ENCODE measurements around the gene N4BP3. TPM values are rescaled to one million over a fixed set of nuclear protein-coding genes. Genes with fewer than 3 reads are reported as not detected.
A peak's percentile ranks its signal among the peaks of the same experiment; 100 is the strongest.
"Not testable (repeated sequence)": the region's sequence is repeated elsewhere in the genome, so short reads cannot be mapped to it uniquely, and the experiment has no call there.

N4BP3 gene
- total and polyA plus RNA-seq, 2 of the 4 experiments (the other 2 are of a cell fraction), result 0.14 to 0.18 TPM

DNA sequence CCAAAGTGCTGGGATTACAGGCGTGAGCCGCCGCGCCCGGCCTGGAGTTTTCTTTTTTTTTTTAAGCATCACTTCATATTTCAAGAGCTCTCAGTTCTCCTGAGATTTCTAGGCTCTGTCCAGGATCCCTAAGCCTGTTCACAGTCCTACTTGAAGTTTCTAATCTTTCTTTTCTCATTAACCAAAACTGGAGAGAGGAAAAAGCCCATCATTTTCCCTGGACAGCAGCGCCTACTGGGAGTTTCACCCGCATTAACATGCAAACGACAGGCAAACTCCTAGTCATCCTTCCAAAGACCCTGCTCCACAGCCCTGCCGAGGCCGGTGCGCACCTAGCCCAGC is 16.9 kb downstream of the N4BP3 start:
- BruUV-seq (replicated peaks); H3K4me1 ChIP-seq (ENCODE audit: control insufficient read depth, insufficient read depth, low read length); H2AK5ac ChIP-seq (ENCODE audit: low read depth, low read length); H3K36me3 ChIP-seq (ENCODE audit: control insufficient read depth, insufficient read depth, low read length); H3K9me1 ChIP-seq (ENCODE audit: insufficient read depth, low read length); H3K23ac ChIP-seq (ENCODE audit: low read depth, low read length); H2BK20ac ChIP-seq (ENCODE audit: low read depth, low read length); H3K9me3 ChIP-seq (ENCODE audit: control insufficient read depth, insufficient read depth, low read length); dilution Hi-C loops (cut with HindIII; ENCODE audit: low sequenced_read_pairs, unreplicated experiment); H2BK120ac ChIP-seq (ENCODE audit: low read depth, low read length); H4K20me1 ChIP-seq (ENCODE audit: insufficient read depth, low read length); H3K27me3 ChIP-seq (ENCODE audit: control insufficient read depth, insufficient read depth, low read length); in situ Hi-C loops (cut with MboI; ENCODE audit: low sequenced_read_pairs); ATAC-seq (ENCODE audit: low read depth); H3K14ac ChIP-seq (replicated peaks; ENCODE audit: low read depth, low read length); H3K18ac ChIP-seq (ENCODE audit: low read depth, low read length); H2BK15ac ChIP-seq (ENCODE audit: low read depth, low read length); POLR2A ChIA-PET (ENCODE audit: unreplicated experiment); H4K91ac ChIP-seq (ENCODE audit: insufficient read depth, low read depth, low read length): not testable (repeated sequence)
- Histone ChIP-seq H3K4ac (ENCODE audit: low read depth, low read length) (peak overlapping the region; percentile 73; the same call in 1 of the 2 replicates), H3K9ac (ENCODE audit: low read depth, low read length) (peak overlapping the region; percentile 64), H3K27ac (ENCODE audit: insufficient read depth, low read length) (peak overlapping the region; percentile 75), H3K4me3 (ENCODE audit: insufficient read depth, low read depth, low read length) (peak overlapping the region; percentile 66), H4K5ac (ENCODE audit: low read depth, low read length) (peak overlapping the region; percentile 31), H3K4me2 (ENCODE audit: low read depth, low read length) (peak overlapping the region; percentile 81), H3K79me1 (ENCODE audit: low read depth in 1 of 2, low read length in 2 of 2) (peaks cover 4 to 16% of the 10 kb centered on the region in 2 experiments), H2AK9ac (replicated peaks; ENCODE audit: low read depth, low read length, poor library complexity) (peak overlapping the region; percentile 91), H4K8ac (ENCODE audit: low read depth in 2 of 2, low read length in 2 of 2) (peak overlapping the region; percentile 62 to 94; a peak in 3 of 4 replicates), H2BK5ac (ENCODE audit: low read depth, low read length, poor library complexity, severe bottlenecking) (peak overlapping the region; percentile 17), H3K56ac (ENCODE audit: extremely low read depth, insufficient read depth, low read length) (peak overlapping the region; percentile 35; the same call in 1 of the 2 replicates), H2AFZ (replicated peaks; ENCODE audit: low read length, poor library complexity) (peak overlapping the region; percentile 98)
- WGBS, 2 experiments (ENCODE audit: extremely low coverage in 2 of 2, insufficient read length in 1 of 2), result no CpG with 5 or more reads among the region's 11 CpGs
- CTCF ChIA-PET, result interaction anchor here (0.6 to 1.0 kb wide), 2 partner anchors 9 to 52 kb away, joined by 3 to 4 read pairs; no protein-coding TSS in a partner anchor
- intact Hi-C loops (cut with micrococcal nuclease), result loop anchor here (5.0 kb wide), 1 partner anchor 53 kb away; no protein-coding TSS in a partner anchor
- DNase-seq, result peak; percentile 21

Data from IMR-90 (cell line).